Astrocyte (in vitro differentiated cells and primary cell): Measurements from ENCODE around the gene PRSS53.

Experiments used
- CTCF ChIP-seq: IDR thresholded peaks from 2 replicates; pipeline ENCODE4 v1.5.1; 2011; ENCODE audit warnings: low read depth, mild to moderate bottlenecking, inconsistent platforms, low read length, moderate library complexity; ENCODE audit not compliant: insufficient read depth
- EZH2 ChIP-seq: IDR thresholded peaks from 2 replicates; pipeline ENCODE4 v1.6.1; 2012; ENCODE audit warnings: mild to moderate bottlenecking, low read length, inconsistent platforms; ENCODE audit not compliant: insufficient read depth

GRCh38 chr16:31074814-31075183 is 13.9 kb downstream of the PRSS53 start:
- TF ChIP-seq CTCF (no peak), EZH2 (no peak)
